Activated CD8-positive, alpha-beta memory T cell treated with anti-CD3 and anti-CD28 coated beads for 36 hours (primary cell): ENCODE measurements around the gene NEK6. TPM values are rescaled to one million over a fixed set of nuclear protein-coding genes. Genes with fewer than 3 reads are reported as not detected.

Source experiments
- CTCF ChIA-PET: fragments of 350-600 bp; sonication (Branson Sonifier 250); formaldehyde crosslinking; loops from one replicate; lab custom pipeline; 2021; ENCODE audit warnings: antibody characterized with exemption; lab: Charles Lee
- POLR2A ChIA-PET: fragments of 350-600 bp; sonication (Branson Sonifier 250); formaldehyde crosslinking; loops from one replicate; lab custom pipeline; 2021; ENCODE audit warnings: antibody characterized with exemption; lab: Charles Lee
- total RNA-seq, 2 experiments: library from RNA; stranded (reverse); gene quantifications; one replicate each; pipeline ENCODE4 v1.2.3, GENCODE V29; 2021

Gene NEK6
- total RNA-seq, 2 experiments from 2014 or later = 26.5 to 29.4 TPM

- POLR2A ChIA-PET = interaction anchor here (0.7 kb wide), 1 partner anchor 160 kb away, joined by 3 read pairs; no protein-coding TSS in a partner anchor
- CTCF ChIA-PET = interaction anchor here (1.0 kb wide), 1 partner anchor 58 kb away, joined by 3 read pairs; no protein-coding TSS in a partner anchor
These were observed 48.5 kb downstream of the NEK6 start for GRCh38 chr9:124306098-124306735.

- POLR2A ChIA-PET = no interaction called here
- CTCF ChIA-PET = no interaction called here
These were observed 49.8 kb downstream of the NEK6 start for GRCh38 chr9:124307379-124308030.

- ChIA-PET CTCF (no interaction called here), POLR2A (no interaction called here)
These were observed 51.1 kb downstream of the NEK6 start for GRCh38 chr9:124308606-124309491.

- CTCF ChIA-PET = no interaction called here
- POLR2A ChIA-PET = no interaction called here
These were observed 51.9 kb downstream of the NEK6 start for GRCh38 chr9:124309667-124310084.

GRCh38 chr9:124311283-124311682, 53.5 kb downstream of the NEK6 start:
- POLR2A ChIA-PET = no interaction called here
- CTCF ChIA-PET = interaction anchor here (0.6 to 0.7 kb wide), 2 partner anchors 184 to 191 kb away, joined by 3 to 4 read pairs; no protein-coding TSS in a partner anchor

- ChIA-PET POLR2A (no interaction called here), CTCF (no interaction called here)
These were observed 54.8 kb downstream of the NEK6 start for GRCh38 chr9:124312290-124313265.

GRCh38 chr9:124313940-124314339, 56.2 kb downstream of the NEK6 start:
- CTCF ChIA-PET = no interaction called here
- POLR2A ChIA-PET = no interaction called here

- CTCF ChIA-PET = no interaction called here
- POLR2A ChIA-PET = no interaction called here
These were observed 58.1 kb downstream of the NEK6 start for GRCh38 chr9:124315882-124316281.

GRCh38 chr9:124320062-124320973, 62.6 kb downstream of the NEK6 start:
- ChIA-PET CTCF (interaction anchor here (0.6 to 3.7 kb wide), 4 partner anchors 141 to 196 kb away, joined by 3 to 17 read pairs (median 3); no protein-coding TSS in a partner anchor), POLR2A (no interaction called here)

GRCh38 chr9:124321416-124321815, 63.7 kb downstream of the NEK6 start:
- CTCF ChIA-PET = interaction anchor here (1.6 to 3.7 kb wide), 2 partner anchors 194 to 197 kb away, joined by 3 to 17 read pairs; no protein-coding TSS in a partner anchor
- POLR2A ChIA-PET = no interaction called here

GRCh38 chr9:124321935-124322334, 64.2 kb downstream of the NEK6 start:
- CTCF ChIA-PET = interaction anchor here (3.7 kb wide), 1 partner anchor 195 kb away, joined by 17 read pairs; no protein-coding TSS in a partner anchor

GRCh38 chr9:124322618-124323432, 65.1 kb downstream of the NEK6 start:
- CTCF ChIA-PET = interaction anchor here (3.7 kb wide), 1 partner anchor 195 kb away, joined by 17 read pairs; no protein-coding TSS in a partner anchor
- POLR2A ChIA-PET = no interaction called here

More at GRCh38 chr9:124321935-124322334, 64.2 kb downstream of the NEK6 start:
- POLR2A ChIA-PET = no interaction called here

GRCh38 chr9:124323904-124324303, 66.2 kb downstream of the NEK6 start:
- ChIA-PET CTCF (no interaction called here), POLR2A (no interaction called here)

- POLR2A ChIA-PET = no interaction called here
- CTCF ChIA-PET = no interaction called here
These were observed 68.1 kb downstream of the NEK6 start for GRCh38 chr9:124325816-124326215.

GRCh38 chr9:124326378-124326777, 68.6 kb downstream of the NEK6 start:
- ChIA-PET CTCF (no interaction called here), POLR2A (no interaction called here)

- CTCF ChIA-PET = no interaction called here
- POLR2A ChIA-PET = no interaction called here
These were observed 69.7 kb downstream of the NEK6 start for GRCh38 chr9:124327491-124327890.

GRCh38 chr9:124328285-124328684, 70.5 kb downstream of the NEK6 start:
- ChIA-PET CTCF (no interaction called here), POLR2A (no interaction called here)
